Measurements from ENCODE around the gene FHIT. TPM values are rescaled to one million over a fixed set of nuclear protein-coding genes. Genes with fewer than 3 reads are reported as not detected.

Gene FHIT
- total and polyA plus RNA-seq, 9 donors = 5.1 to 11.8 (median 9.5) TPM

GRCh38 chr3:60036803-60037202 lies 1214.4 kb downstream of the FHIT start:
- intact Hi-C loops (cut with DNase I) = no loop called here
- TF ChIP-seq CTCF (IDR thresholded peaks at IDR 0.05) (no peak), POLR2A (IDR thresholded peaks at IDR 0.05) (no peak), EP300 (IDR thresholded peaks at IDR 0.05) (no peak)
- no peaks in the 10 kb centered on the region for H3K36me3 ChIP-seq
- WGBS, 3 donors = 94 to 96% (median 94%) methylated on average over 7 of the region's 7 CpGs
- DNase-seq = no peak
- H3K27ac ChIP-seq = no peak overlapping the region
- no peaks in the 10 kb centered on the region for H3K27me3 ChIP-seq
- H3K4me3 ChIP-seq = no peak overlapping the region
- no peaks in the 10 kb centered on the region for H3K9me3 ChIP-seq
- H3K4me1 ChIP-seq (ENCODE audit: insufficient read depth) = no peaks in the 10 kb centered on the region

GRCh38 chr3:60033901-60034453 lies 1217.3 kb downstream of the FHIT start:
- no peaks in the 10 kb centered on the region for H3K36me3 ChIP-seq
- intact Hi-C loops (cut with DNase I) = no loop called here
- TF ChIP-seq POLR2A (IDR thresholded peaks at IDR 0.05) = no peak
- H3K4me1 ChIP-seq (ENCODE audit: insufficient read depth) = no peaks in the 10 kb centered on the region
- WGBS, 3 donors = 59 to 71% (median 70%) methylated on average over 3 of the region's 3 CpGs
- DNase-seq = no peak
- no peak overlapping the region for H3K27ac ChIP-seq
- H3K27me3 ChIP-seq = no peaks in the 10 kb centered on the region
- H3K9me3 ChIP-seq = no peaks in the 10 kb centered on the region
- no peak overlapping the region for H3K4me3 ChIP-seq

GRCh38 chr3:60030982-60031381 lies 1220.3 kb downstream of the FHIT start:
- no peak overlapping the region for H3K4me3 ChIP-seq
- no peak overlapping the region for H3K27ac ChIP-seq
- TF ChIP-seq CTCF (IDR thresholded peaks at IDR 0.05) (no peak), EP300 (IDR thresholded peaks at IDR 0.05) (no peak), POLR2A (IDR thresholded peaks at IDR 0.05) (no peak)
- no peaks in the 10 kb centered on the region for H3K27me3 ChIP-seq
- no peaks in the 10 kb centered on the region for H3K9me3 ChIP-seq
- intact Hi-C loops (cut with DNase I) = no loop called here
- no peaks in the 10 kb centered on the region for H3K4me1 ChIP-seq (ENCODE audit: insufficient read depth)
- no peaks in the 10 kb centered on the region for H3K36me3 ChIP-seq
- 41 to 66% (median 42%) methylated on average over 1 of the region's 1 CpG for WGBS, 3 donors
- no peak for DNase-seq

GRCh38 chr3:60028233-60028632 lies 1223.0 kb downstream of the FHIT start:
- H3K27ac ChIP-seq = no peak overlapping the region
- 66 to 95% (median 94%) methylated on average over 2 of the region's 2 CpGs for WGBS, 3 donors
- TF ChIP-seq CTCF (IDR thresholded peaks at IDR 0.05) (no peak), POLR2A (IDR thresholded peaks at IDR 0.05) (no peak), EP300 (IDR thresholded peaks at IDR 0.05) (no peak)
- no peak overlapping the region for H3K4me3 ChIP-seq
- no peaks in the 10 kb centered on the region for H3K4me1 ChIP-seq (ENCODE audit: insufficient read depth)
- DNase-seq = no peak
- H3K9me3 ChIP-seq = no peaks in the 10 kb centered on the region
- H3K27me3 ChIP-seq = no peaks in the 10 kb centered on the region
- H3K36me3 ChIP-seq = no peaks in the 10 kb centered on the region
- intact Hi-C loops (cut with DNase I) = no loop called here

GRCh38 chr3:60027335-60027734 lies 1223.9 kb downstream of the FHIT start:
- no peak overlapping the region for H3K27ac ChIP-seq
- no peak for TF ChIP-seq POLR2A (IDR thresholded peaks at IDR 0.05)
- no peak for TF ChIP-seq CTCF (IDR thresholded peaks at IDR 0.05)
- H3K9me3 ChIP-seq = no peaks in the 10 kb centered on the region
- H3K4me1 ChIP-seq (ENCODE audit: insufficient read depth) = no peaks in the 10 kb centered on the region
- no peaks in the 10 kb centered on the region for H3K27me3 ChIP-seq
- WGBS, 3 donors = 87 to 94% (median 88%) methylated on average over 7 of the region's 7 CpGs
- no peak overlapping the region for H3K4me3 ChIP-seq
- no peak for DNase-seq
- intact Hi-C loops (cut with DNase I) = no loop called here
- no peaks in the 10 kb centered on the region for H3K36me3 ChIP-seq

All from ovary (tissue), 9 donors.